Measurements from ENCODE around the gene PYCARD.
"Not testable (repeated sequence)": the region's sequence is repeated elsewhere in the genome, so short reads cannot be mapped to it uniquely, and the experiment has no call there.

The PYCARD gene

DNA sequence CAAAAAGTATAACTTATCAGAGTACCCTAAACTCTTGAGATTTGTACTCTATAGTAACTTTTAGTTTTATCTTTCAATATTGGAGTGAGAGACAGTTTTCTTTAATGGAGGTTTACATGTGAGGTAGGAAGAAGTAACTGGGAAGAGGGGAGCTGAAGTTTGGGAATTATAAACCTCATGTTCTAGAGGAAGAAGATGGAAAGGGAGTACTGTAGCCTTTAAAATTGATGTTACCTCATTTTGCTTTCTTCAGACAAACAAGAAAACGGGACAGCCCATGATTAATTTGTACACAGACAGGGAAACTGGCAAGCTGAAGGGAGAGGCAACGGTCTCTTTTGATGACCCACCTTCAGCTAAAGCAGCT is 13.2 kb downstream of the PYCARD start:
- DNase-seq: no peak

DNA sequence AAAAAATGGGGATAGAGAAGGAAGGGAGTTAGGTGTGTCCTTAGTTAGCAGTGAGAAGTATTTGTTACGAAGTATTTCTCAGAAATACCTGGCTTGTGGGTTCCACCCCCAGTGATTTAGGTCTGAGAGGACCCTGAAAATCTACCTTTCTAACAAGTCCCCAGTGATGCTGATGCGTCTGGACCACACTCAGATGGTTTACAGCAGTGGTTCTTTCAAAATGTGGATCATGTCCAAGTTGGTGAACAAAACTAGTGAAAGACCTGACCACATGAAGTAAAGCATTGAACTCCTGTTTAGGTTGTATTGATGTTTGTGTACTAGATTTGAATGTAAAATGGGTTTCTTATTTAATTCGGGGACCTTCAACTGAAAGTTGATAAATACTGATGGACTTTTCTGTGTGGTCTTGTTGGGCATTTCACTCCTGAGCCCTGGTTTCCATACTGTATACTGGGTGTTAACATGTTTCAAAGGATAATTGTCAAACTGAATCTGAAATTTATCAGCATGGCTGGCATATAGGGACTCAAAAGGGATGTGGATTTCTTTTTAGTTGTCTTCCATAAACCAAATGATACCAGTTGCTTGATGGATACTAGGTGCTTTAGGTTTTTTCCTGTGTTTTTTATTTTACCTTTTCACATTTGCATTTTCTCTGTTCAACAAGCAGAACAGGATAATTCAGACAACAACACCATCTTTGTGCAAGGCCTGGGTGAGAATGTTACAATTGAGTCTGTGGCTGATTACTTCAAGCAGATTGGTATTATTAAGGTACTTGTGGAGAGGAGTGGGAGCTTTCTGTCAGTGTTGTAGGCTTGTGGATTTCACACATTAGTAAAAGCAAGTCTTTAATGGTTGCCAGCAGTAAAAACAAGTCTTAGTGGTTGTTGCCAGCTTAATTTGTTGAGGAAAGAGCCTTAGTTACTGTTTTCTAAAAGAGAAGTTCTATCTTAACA is 13.8 kb downstream of the PYCARD start:
- no peak for DNase-seq

DNA sequence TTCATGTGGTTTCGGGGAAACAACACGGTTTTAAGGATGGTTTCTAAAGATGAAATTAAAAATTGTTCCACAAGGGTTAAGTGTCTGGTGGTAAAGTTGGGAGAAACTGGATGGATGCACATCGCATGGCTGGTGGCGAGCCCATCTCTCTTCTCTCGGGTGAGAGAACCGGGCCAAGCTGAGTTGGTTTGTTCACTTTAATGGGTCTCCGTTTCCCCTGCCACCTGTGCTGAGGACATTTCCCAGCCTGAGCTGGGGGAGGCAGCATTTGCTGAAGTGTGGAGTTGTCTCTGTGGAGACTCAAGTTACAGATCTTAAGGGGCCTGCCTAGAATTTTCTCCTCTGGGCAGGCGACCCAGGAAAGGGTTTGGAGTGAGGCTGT is 14.8 kb downstream of the PYCARD start:
- no peak for DNase-seq

DNA sequence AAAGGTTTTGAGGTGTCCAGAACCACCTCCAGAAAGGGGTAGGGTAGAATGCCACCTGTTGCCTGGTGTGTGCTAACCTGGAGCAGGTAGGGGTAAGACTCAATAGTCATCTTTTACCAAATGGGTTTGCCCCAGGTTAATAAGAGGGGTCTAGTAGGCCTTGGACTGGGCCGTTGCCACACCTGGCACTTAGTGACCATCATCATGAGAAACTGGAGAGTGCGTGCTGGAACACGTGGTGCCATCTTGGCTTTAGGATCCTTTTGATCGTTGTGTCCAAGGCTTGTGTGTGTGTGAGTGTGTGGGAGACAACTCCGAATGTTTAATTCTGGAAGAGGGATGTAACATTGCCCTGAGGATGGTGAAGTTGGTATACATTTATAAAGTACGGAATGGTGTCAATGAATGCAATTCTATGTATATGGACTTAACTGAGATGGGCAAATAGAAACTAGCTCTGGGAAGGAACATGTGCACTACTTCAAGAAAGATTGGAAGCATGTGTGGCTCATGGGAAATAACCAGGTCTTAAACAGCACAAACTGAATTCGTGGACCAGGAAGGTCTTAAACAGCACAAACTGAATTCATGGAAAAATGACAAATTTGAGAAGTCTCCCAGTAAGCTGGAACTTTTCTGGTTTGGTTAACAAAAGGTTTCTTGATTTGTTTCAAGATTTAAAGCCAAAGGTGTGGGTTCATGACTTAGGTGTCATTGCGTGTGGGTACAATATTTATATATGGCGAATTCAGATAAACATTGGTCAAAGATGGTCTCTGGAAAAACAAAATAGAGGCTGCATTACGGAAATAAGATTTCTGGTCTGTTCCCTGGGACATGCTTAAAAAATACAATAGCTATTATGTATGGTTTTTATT is 15.4 kb downstream of the PYCARD start:
- DNase-seq: no peak

DNA sequence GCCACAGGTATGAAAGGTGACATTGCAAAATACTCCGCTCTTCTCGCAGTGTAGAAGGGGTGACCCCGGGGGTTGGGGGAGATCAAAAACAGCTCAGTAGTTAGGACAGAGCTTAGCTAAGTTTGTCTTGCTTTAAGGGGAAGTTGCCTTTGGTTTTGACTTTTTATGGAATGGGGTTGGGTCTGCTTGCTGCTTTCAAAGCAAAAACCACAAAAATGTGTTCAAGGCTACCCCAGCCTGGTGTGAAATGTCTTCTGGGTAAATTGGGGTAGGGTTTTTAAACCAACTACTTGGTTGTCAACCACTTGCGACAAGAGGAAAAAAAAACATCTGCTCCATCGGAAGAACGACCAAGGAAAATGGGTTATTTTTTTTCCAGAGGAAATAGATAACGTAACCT is 16.4 kb downstream of the PYCARD start:
- DNase-seq: no peak

DNA sequence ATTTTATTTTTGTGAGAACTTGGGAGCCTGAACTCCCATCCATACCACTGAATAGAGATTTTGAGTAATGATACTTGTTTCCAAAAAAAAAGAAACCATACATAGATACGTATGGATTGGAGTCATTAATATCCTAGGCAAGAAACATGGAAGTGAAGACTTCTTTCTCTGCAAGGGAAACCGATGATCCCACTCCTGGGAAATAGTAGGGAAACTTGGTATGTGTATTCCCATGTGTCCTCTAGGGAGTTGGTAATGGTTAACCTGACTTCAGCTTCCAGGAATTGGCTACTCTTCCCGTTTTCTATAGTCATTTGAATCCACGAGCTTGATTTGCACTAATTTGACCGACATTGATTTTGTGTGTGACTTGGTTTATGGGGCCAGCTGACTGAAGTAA is 17.2 kb downstream of the PYCARD start:
- DNase-seq: no peak

DNA sequence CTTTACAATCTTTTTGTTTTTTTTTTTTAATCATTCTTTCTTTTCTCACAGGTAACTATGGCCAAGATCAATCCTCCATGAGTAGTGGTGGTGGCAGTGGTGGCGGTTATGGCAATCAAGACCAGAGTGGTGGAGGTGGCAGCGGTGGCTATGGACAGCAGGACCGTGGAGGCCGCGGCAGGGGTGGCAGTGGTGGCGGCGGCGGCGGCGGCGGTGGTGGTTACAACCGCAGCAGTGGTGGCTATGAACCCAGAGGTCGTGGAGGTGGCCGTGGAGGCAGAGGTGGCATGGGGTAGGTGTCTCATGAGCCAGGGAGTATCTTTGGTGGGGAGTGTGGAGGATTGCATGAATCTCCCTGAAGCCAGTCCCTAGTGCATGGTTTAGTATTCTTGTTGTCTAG is 17.7 kb downstream of the PYCARD start:
- DNase-seq: no peak

DNA sequence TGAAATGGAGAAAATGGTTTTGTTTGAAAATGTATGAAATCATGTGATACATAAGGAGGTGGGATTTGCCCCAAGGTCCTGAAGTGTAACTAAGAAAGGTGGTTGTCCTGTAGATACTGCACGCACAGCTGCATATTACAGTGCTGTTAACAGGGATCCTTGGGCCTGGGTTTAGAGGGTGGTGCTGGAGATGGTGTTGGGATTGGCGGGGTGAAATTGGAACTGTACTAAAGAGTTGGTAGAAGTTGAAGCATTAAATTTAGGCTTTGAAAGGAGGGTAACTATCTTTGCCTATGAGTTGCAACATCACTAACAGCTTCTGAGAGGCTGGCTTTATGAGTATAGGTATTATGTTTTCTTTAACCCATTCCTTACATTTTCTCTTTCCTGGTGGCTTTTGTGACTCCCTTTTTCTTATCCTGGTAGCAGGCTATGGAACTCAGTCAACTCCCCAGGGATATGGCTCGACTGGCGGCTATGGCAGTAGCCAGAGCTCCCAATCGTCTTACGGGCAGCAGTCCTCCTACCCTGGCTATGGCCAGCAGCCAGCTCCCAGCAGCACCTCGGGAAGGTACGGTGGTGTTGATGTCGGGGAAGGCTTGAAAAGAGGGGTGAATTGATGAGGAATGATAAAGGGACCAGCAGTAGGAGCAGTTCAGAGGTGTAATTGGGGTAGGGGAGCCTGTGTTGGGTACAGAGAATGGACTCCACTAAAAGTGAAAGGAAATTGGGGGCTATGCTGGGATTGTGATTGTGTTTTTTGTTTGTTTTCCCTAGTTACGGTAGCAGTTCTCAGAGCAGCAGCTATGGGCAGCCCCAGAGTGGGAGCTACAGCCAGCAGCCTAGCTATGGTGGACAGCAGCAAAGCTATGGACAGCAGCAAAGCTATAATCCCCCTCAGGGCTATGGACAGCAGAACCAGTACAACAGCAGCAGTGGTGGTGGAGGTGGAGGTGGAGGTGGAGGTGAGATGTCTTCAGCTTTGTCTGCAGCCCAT is 18.8 kb downstream of the PYCARD start:
- DNase-seq: no peak

DNA sequence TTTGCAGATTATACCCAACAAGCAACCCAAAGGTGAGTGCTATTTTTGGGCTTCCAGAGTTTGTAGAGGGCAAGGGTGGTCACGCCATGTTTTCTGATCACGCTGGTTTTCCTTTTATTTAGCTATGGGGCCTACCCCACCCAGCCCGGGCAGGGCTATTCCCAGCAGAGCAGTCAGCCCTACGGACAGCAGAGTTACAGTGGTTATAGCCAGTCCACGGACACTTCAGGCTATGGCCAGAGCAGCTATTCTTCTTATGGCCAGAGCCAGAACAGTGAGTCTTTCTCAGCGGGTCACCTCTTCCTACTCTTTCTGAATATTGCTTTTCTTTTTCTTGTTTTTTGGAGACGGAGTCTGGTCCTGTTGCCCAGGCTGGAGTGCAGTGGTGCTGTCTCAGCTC is 20.2 kb downstream of the PYCARD start:
- DNase-seq: no peak

DNA sequence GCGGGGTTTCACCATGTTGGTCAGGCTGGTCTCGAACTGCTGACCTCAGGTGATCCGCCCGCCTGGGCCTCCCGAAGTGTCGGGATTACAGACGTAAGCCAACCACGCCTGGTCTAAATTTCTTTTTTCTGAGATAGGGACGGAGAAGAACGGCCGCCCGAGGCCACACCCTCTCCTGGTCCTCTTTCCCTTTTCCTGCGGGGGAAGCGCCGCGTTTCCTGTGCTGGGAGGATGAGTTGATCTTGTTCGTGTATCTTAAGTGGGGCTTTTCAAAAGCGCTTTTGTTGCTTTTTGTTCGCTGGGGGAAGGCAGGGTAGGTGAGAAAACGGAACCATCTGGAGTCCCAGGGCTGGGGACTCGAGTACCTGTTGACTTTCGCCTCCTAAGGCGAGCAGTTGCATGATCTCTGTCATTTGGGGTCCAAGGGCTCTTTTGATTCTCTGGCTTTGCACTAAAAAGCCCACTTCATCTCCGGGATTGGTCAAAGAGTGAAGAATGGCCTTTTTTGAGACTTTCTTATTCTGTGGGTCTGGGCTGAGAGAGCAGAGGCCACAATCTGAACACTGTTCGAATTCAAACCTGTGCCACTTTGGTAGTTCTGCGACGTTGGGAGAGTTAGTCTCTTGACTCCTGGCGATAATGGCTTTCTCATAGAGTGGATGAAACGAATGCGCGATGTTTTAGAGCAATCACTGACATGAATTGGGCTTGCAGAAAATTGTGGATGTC is 21.3 kb downstream of the PYCARD start:
- DNase-seq: peak; percentile 77

DNA sequence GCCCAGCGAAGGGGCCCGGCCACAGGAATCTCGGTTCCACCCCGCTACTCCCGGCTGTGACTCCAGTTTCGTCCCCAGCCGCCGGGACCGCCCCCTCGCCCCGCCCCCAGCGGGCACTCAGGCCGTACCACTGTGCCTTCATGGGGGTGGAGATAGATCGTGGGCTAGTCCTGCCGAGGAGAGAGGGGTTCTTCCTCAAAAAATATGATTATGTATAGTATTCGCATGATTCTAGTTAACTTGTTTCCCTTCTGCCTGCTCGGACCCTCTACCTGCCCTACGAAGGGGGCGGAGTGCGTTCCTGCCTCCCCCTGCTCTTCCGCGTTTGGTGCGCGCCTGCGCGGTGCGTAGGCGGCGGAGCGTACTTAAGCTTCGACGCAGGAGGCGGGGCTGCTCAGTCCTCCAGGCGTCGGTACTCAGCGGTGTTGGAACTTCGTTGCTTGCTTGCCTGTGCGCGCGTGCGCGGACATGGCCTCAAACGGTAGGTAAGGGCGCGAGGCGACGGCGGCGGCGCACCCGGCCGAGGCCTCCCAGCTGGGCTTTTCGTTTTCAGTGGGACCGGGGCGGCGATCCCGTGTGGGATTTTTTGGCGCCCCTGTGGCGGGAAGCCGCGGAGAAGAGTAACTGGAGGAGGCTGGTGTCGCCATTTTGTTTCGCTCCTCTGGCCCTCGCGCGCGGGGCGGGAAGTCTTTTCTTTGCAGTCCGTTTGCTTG is 22.7 kb downstream of the PYCARD start, which contains the start of gene FUS:
Gene FUS, plus strand, starts transcription at position 393 of the 713 bp plus-strand sequence. Its CDS starts 76 bp downstream, at position 469.
- DNase-seq: peak; percentile 96

DNA sequence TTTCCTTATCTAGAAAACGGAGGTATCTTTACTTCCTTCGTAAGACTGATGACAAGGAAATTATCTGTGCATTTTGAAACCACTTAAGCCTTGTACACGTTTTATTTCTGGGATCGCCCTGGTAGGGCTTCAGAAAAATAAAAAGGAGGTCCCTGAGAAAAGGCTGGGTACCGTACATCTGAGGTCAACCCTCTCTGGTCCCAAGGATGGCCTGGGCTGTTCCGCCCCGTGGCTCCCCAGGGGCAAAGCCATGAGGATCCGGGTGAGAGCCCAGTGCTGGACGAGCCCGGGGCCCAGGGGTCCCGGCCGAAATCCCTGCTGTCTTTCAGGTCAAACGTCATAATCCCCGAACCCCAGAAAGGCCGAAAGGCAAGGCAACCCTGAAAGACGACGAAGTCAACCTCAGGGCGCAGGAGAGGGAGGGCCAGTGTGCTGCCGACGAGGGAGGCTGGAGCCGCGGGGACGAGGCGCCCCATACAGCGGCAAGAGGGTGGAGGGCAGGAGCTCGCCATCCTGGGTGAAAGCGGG is 23.3 kb downstream of the PYCARD start:
- DNase-seq: no peak

DNA sequence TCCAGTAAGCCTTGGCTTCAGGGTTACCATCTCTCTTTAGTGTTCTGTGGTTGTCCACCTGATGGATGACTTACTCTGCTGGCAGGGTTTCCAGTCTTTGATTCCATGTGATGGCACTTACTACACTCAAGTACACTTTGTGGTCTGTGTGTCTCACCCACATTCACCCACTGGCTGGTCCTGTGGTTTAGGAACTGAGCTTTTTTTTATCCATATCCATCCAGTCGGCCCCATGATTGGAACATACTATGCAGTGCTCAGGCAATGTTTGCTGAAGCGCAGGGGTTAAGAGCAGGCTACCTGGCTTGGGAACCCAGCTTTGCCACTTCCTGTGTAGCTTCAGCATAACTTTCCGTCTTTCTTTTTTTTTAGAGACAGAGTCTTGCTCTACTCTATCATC is 25.4 kb downstream of the PYCARD start:
- peak; percentile 77 for DNase-seq

DNA sequence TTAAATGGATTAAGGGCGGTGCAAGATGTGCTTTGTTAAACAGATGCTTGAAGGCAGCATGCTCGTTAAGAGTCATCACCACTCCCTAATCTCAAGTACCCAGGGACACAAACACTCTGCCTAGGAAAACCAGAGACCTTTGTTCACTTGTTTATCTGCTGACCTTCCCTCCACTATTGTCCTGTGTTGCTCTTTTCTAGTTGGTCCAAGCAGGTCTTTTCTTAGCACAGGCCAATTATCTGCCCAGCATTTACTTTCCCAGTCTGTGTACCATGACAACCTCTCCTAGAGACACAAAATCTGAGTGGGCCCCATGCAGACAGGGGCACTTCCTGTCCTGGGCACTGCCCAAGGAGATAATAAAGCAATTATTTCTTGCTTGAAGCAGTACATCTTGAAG is 32.5 kb downstream of the PYCARD start:
- DNase-seq: not testable (repeated sequence)

DNA sequence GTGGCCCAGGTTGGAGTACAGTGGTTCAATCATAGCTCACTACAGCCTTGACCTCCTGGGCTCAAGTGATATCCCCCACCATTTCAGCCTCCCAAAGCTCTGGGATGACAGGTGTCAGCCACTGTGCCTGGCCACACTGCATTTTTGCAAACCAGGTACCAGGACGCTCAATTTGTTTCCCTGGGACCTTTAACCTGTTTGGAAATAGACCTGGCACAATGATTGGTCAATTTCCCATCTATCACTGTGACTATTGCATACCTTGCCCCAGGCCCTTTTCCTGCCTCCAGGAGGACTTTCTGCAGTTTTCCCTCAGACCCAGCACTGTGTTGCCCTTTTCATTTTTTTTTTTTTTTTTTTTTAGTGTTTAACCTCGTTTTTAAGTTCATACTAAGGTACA is 33.7 kb downstream of the PYCARD start:
- DNase-seq: no peak

DNA sequence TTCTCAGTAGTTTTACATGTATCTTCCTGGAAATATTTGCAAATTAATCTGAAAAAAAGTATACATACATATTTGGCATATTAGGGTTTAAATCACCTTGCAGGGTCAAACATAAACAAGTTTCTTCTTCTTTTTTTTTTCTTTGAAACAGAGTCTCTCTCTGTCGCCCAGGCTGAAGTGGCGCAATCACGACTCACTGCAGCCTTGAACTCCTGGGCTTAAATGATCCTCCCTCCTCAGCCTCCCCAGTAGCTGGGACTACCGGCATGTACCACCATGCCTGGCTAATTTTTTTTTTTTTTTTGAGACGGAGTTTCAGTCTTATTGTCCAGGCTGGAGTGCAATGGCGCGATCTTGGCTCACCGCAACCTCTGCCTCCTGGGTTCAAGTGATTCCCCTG is 35.2 kb downstream of the PYCARD start:
- DNase-seq: no peak

DNA sequence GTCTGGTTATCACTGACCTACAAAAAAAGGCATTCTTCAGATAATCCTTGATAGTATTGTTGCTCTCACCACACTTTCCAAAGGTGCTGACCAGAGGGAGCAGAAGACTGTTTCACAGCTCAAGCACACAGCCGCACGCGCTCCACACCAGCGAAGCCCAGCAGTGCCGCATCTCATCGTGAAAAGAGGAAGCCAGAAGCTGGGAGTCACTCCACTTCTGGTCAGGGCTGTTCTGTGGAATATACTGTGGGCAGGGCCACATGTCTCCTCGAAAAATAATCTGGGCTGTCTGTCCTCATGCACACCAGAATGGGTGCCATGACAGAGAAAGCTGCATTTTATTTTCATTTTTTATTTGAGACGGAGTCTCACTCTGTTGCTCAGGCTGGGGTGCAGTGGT is 45.4 kb downstream of the PYCARD start:
- no peak for DNase-seq
